Cardiac muscle cell (in vitro differentiated cells and primary cell): ENCODE results near the gene MAST4. TPM values are rescaled to one million over a fixed set of nuclear protein-coding genes. Genes with fewer than 3 reads are reported as not detected.

Experiments
- DNase-seq, 2 donors: peaks; one replicate each; pipeline versions ENCODE4 v3.0.0 to v3.0.0-alpha.2; 2010 to 2017; ENCODE audit warnings: low read depth in 1 of 2, low spot score in 1 of 2
- H3K27ac ChIP-seq: fragments of 200-600 bp; sonication (generic); 2 replicates; pipeline ENCODE4 v1.5.1; 2016
- H3K27me3 ChIP-seq: fragments of 200-600 bp; sonication (generic); 2 replicates; pipeline ENCODE4 v1.6.0; 2016; ENCODE audit warnings: control low read depth
- H3K36me3 ChIP-seq: fragments of 200-600 bp; sonication (generic); 2 replicates; pipeline ENCODE4 v1.5.1; 2016; ENCODE audit warnings: control low read depth
- H3K4me1 ChIP-seq: fragments of 200-600 bp; sonication (generic); 2 replicates; pipeline ENCODE4 v1.8.1; 2017; ENCODE audit warnings: low read depth, mild to moderate bottlenecking, mixed run types
- H3K4me3 ChIP-seq: fragments of 200-600 bp; sonication (generic); 2 replicates; pipeline ENCODE4 v1.5.1; 2016; ENCODE audit warnings: mild to moderate bottlenecking
- H3K9me3 ChIP-seq: fragments of 200-600 bp; sonication (generic); 2 replicates; pipeline ENCODE4 v1.5.1; 2017; ENCODE audit warnings: low read depth, mild to moderate bottlenecking, control low read depth
- CTCF ChIP-seq: IDR thresholded peaks from 2 replicates; pipeline ENCODE4 v1.5.1; 2012; ENCODE audit warnings: low read depth, mild to moderate bottlenecking, low read length
- polyA plus RNA-seq: library from polyadenylated mRNA; unstranded; fragments of >200 nt; fragmentation: Nextera tagmentation; extraction: Ambion mirVana; gene quantifications from 2 replicates; pipeline ENCODE4 v1.2.1, GENCODE V29; 2016
- total RNA-seq: library from RNA; depleted of rRNA; stranded (reverse); fragments of >200 nt; gene quantifications from 2 replicates; pipeline ENCODE4 v1.2.3, GENCODE V29; 2016

The MAST4 gene
- total and polyA plus RNA-seq, 2 experiments from 2014 or later, result 33.1 to 58.0 TPM

- Histone ChIP-seq H3K9me3 (no peaks in the 10 kb centered on the region), H3K36me3 (no peaks in the 10 kb centered on the region), H3K4me3 (peak overlapping the region; percentile 48), H3K27ac (peak overlapping the region; percentile 29), H3K4me1 (peaks cover 62% of the 10 kb centered on the region), H3K27me3 (no peaks in the 10 kb centered on the region)
- no peak for TF ChIP-seq CTCF
- peak in 1 of 2 donors; percentile 77 for DNase-seq
These were observed 233.6 kb downstream of the MAST4 start for GRCh38 chr5:66829826-66830225.

GRCh38 chr5:66830636-66831035, 234.4 kb downstream of the MAST4 start:
- Histone ChIP-seq H3K4me1 (peaks cover 64% of the 10 kb centered on the region), H3K27ac (no peak overlapping the region), H3K27me3 (no peaks in the 10 kb centered on the region), H3K9me3 (no peaks in the 10 kb centered on the region), H3K4me3 (peak overlapping the region; percentile 48), H3K36me3 (no peaks in the 10 kb centered on the region)
- peak; percentile 23 for TF ChIP-seq CTCF
- DNase-seq, result peak in 1 of 2 donors; percentile 10

GRCh38 chr5:66839636-66840185, 243.5 kb downstream of the MAST4 start:
- Histone ChIP-seq H3K36me3 (no peaks in the 10 kb centered on the region), H3K27me3 (no peaks in the 10 kb centered on the region), H3K4me3 (no peak overlapping the region), H3K9me3 (no peaks in the 10 kb centered on the region), H3K27ac (no peak overlapping the region), H3K4me1 (peaks cover 18% of the 10 kb centered on the region)
- peak in 1 of 2 donors; percentile 19 for DNase-seq
- TF ChIP-seq CTCF, result no peak

GRCh38 chr5:66840511-66841013, 244.4 kb downstream of the MAST4 start:
- no peak for DNase-seq

GRCh38 chr5:66841264-66841663, 245.1 kb downstream of the MAST4 start:
- Histone ChIP-seq H3K27ac (no peak overlapping the region), H3K4me3 (no peak overlapping the region), H3K36me3 (no peaks in the 10 kb centered on the region), H3K4me1 (peaks cover 12% of the 10 kb centered on the region), H3K9me3 (no peaks in the 10 kb centered on the region), H3K27me3 (no peaks in the 10 kb centered on the region)
- TF ChIP-seq CTCF, result no peak
- DNase-seq, result no peak

More at GRCh38 chr5:66840511-66841013, 244.4 kb downstream of the MAST4 start:
- Histone ChIP-seq H3K27me3 (no peaks in the 10 kb centered on the region), H3K27ac (no peak overlapping the region), H3K36me3 (no peaks in the 10 kb centered on the region), H3K9me3 (no peaks in the 10 kb centered on the region), H3K4me1 (peaks cover 12% of the 10 kb centered on the region), H3K4me3 (no peak overlapping the region)
- TF ChIP-seq CTCF, result no peak

- TF ChIP-seq CTCF, result no peak
- Histone ChIP-seq H3K4me3 (no peak overlapping the region), H3K27ac (no peak overlapping the region), H3K9me3 (no peaks in the 10 kb centered on the region), H3K27me3 (no peaks in the 10 kb centered on the region), H3K36me3 (no peaks in the 10 kb centered on the region), H3K4me1 (peaks cover 12% of the 10 kb centered on the region)
- DNase-seq, result no peak
These were observed 246.3 kb downstream of the MAST4 start for GRCh38 chr5:66842540-66842939.
